HEK293T (cell line): ENCODE results near the gene OR10V1.

Source experiments
- ARNT ChIP-seq: fragments of 450-650 bp; IDR thresholded peaks from 2 replicates; pipeline ENCODE4 v1.6.1; 2017; ENCODE audit warnings: mild to moderate bottlenecking
- FOXA1 ChIP-seq: fragments of 450-650 bp; IDR thresholded peaks from 2 replicates; pipeline ENCODE4 v1.6.1; 2016; ENCODE audit warnings: mild to moderate bottlenecking
- FOXK2 ChIP-seq: fragments of 450-650 bp; IDR thresholded peaks from 2 replicates; pipeline ENCODE4 v1.6.1; 2016; ENCODE audit warnings: mild to moderate bottlenecking

DNA sequence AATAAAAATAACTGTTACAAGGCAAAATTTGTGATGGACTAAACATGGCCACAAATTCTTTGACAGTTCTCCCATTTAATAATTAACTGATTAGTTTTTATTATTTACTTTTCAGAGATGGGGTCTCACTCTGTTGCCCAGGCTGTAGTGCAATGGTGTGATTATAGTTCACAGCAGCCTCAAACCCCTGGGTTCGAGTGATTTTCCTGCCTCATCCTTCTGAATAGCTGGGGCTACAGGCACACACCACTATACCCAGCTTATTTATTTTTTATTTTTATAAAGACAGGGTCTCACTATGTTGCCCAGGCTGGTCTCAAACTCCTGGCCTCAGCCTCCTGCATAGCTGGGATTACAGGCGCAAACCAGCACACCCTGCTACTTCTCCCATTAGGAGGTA lies 40.4 kb downstream of the OR10V1 start:
- TF ChIP-seq FOXA1 (no peak), FOXK2 (no peak), ARNT (no peak)
